ENCODE data around the gene DEPP1. TPM values are rescaled to one million over a fixed set of nuclear protein-coding genes. Genes with fewer than 3 reads are reported as not detected.

The DEPP1 gene
- total RNA-seq (2022; extraction: Qiagen RNA extraction) = 2.4 to 3.4 TPM (median 3.2 TPM) in 5 replicates

GRCh38 chr10:44978570-44979280 is at the start of gene DEPP1:
Gene DEPP1 (minus strand): TSS chr10:44978809. CDS start chr10:44978030, 779 bp downstream.

GRCh38 chr10:45000752-45001380 is 22.3 kb upstream of the DEPP1 start, which contains the start of gene ZNF22:
Gene ZNF22 (plus strand): TSS chr10:45000923. CDS start chr10:45003369, 2,446 bp downstream.

GRCh38 chr10:44959247-44960087 is 19.1 kb downstream of the DEPP1 start, which contains the start of gene RASSF4:
Gene RASSF4 (plus strand): TSS chr10:44959802. CDS start chr10:44970203, 10,401 bp downstream.

Other genes with a start within 250 kb of the DEPP1 start
- gene TMEM72, start 67.5 kb downstream of the DEPP1 start, total RNA-seq (2022; extraction: Qiagen RNA extraction) = not detected in 5 replicates
- 3.8 to 6.1 TPM (median 5.0 TPM) in 5 replicates for gene RASSF4, start 19.0 kb downstream of the DEPP1 start, total RNA-seq (2022; extraction: Qiagen RNA extraction)
- 5.4 to 7.0 TPM (median 5.8 TPM) in 5 replicates for gene ZNF22, start 22.1 kb upstream of the DEPP1 start, total RNA-seq (2022; extraction: Qiagen RNA extraction)